GM18907 (cell line): ENCODE data around the gene SLC16A9.
"Not testable (repeated sequence)": the region's sequence is repeated elsewhere in the genome, so short reads cannot be mapped to it uniquely, and the experiment has no call there.

Source experiments
- ATAC-seq: cut with Tn5 transposase; IDR thresholded peaks from one replicate; pipeline ENCODE4 v1.9.1; 2021; ENCODE audit warnings: mild to moderate bottlenecking, moderate library complexity; ENCODE audit not compliant: unreplicated experiment

The SLC16A9 gene

GRCh38 chr10:59709395-59710125, at the start of gene SLC16A9:
SLC16A9 (minus strand) TSS chr10:59709850; CDS start chr10:59684291, 25,559 bp downstream.
- peak; percentile 95 for ATAC-seq

DNA sequence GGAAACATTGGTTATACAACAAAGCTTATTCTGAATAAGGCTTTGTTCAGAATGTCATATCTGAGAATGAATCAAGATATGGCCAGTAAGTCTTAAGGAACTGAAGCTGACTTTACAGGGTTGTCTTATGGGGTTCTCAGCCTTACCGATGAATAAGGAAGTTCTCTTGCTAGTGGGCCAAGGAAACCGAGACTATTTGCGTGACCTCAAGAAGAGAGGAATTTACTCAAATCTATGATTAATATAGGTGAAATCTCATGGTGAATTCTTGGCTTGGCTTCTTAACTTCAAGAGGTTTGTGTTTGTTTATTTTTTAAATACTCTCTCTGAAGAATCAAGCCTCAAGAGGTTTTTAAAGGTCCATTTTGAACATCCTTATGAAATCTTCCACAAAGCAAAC, 48.3 kb upstream of the SLC16A9 start:
- no peak for ATAC-seq

DNA sequence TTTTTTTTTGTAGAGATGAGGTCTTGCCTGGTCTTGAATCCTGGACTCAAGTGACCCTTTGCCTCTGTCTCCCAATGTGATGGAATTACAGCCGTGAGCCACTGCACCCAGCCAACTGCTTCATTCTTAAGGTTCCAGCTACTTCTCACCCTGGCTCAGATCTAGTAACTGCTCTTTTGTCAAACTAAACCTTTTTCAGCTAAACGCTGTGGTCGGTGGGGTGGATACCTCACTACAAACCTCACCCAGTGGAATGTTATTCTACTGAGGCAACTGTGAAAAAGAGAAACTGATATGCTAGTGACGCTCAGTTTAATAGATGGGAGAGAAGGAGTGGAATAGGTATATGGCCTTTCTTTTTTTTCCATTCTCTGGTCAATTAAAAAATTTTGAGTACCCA, 45.3 kb upstream of the SLC16A9 start:
- no peak for ATAC-seq

DNA sequence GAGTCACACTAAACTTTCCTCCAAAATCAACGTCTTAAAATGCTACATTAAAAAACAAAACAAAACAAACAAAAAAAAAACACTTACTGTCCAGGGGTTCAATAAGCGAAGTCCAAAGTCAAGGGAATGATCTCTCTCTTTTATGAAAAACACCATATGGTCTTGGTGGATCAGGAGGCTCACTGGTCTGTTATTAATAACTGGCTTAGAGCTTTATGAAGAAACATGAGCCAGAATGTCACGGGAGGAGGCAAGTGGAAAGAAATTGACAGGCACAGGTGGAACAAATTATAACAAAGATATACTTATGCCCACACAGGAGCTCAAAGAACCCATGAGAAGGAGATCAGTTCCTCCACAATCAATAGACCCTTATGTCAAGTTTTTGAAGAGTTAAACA, 43.6 kb upstream of the SLC16A9 start, which contains the start of gene MRLN:
Gene MRLN (minus strand): TSS at position 189 of the 400 bp plus-strand sequence.
- no peak for ATAC-seq

GRCh38 chr10:59752278-59752940, 42.8 kb upstream of the SLC16A9 start:
- no peak for ATAC-seq

GRCh38 chr10:59750155-59750945, 40.7 kb upstream of the SLC16A9 start:
- ATAC-seq: no peak

DNA sequence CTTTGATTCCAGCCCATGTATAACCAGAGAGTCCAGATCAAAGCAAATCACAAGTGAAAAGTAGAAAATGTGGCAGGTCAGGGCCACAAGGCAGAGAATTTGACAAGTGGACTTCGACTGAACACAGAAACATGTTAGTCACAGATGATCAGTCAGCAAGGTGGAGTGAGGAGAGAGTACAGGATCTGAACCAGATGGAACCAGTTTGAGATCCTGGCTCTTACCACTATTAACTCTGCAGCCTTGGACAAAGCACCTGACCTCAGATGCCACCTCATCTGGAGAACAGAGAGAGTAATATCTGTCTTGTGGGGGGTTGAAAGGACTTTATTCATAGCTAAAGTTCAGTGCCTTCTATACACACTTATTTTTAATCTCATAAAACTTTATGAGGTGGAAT, 39.2 kb upstream of the SLC16A9 start:
- ATAC-seq: peak; percentile 80

GRCh38 chr10:59745163-59745650, 35.6 kb upstream of the SLC16A9 start:
- no peak for ATAC-seq

- not testable (repeated sequence) for ATAC-seq
These were observed 35.1 kb upstream of the SLC16A9 start for GRCh38 chr10:59744762-59745161.

DNA sequence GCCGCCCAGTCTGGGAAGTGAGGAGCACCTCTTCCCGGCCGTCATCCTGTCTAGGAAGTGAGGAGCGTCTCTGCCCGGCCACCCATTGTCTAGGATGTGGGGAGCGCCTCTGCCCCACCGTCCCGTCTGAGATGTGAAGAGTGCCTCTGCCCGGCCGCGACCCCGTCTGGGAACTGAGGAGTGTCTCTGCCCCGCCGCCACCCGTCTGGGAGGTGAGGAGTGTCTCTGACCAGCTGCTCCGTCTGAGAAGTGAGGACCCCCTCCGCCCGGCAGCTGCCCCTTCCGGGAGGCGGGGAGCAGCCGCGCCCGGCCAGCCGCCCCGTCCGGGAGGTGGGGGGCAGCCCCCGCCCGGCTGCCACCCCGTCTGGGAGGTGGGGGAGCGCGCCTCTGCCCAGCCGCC, 34.5 kb upstream of the SLC16A9 start:
- ATAC-seq: not testable (repeated sequence)

- ATAC-seq: no peak
These were observed 31.9 kb upstream of the SLC16A9 start for GRCh38 chr10:59741583-59741982.

- no peak for ATAC-seq
These were observed 31.4 kb upstream of the SLC16A9 start for GRCh38 chr10:59741048-59741447.

DNA sequence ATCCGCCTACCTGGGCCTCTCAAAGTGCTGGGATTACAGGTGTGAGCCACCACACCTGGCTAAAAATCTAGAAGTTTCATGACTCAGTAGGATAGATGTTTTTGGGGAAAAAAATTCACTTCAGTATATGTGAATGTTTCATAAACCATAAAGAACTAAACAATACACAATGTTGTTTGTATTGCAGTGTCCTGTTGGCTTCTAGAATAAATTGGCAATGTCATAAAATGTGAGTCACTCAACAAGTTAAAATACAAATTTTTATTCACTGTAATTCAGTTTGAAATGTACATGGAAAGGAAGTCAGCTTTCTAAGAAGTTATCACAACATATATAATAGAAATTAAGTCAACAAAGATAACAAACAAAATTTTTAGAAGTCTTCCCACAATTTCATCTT, 27.1 kb upstream of the SLC16A9 start:
- no peak for ATAC-seq

DNA sequence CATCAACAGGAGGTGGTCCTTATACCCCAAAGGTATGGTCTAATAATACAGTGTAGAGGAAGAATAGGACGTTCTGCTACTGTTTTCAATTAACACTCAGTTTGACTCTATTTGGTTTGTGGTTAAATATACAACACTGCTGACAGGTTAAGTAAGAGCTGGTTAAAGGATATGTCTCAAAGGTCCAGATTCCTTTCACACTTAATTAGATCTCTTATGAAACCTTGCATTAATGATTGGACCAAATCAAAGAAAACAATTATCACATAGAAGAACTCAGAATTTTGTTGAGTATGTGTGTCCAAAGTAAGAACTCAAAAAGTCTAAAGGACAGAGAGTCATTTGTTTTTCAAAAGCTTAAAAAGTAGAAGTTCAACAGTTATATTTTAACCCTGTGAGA, 25.6 kb upstream of the SLC16A9 start:
- ATAC-seq: no peak

- no peak for ATAC-seq
These were observed 24.4 kb upstream of the SLC16A9 start for GRCh38 chr10:59734014-59734462.

GRCh38 chr10:59733321-59734013, 23.8 kb upstream of the SLC16A9 start:
- ATAC-seq: not testable (repeated sequence)

DNA sequence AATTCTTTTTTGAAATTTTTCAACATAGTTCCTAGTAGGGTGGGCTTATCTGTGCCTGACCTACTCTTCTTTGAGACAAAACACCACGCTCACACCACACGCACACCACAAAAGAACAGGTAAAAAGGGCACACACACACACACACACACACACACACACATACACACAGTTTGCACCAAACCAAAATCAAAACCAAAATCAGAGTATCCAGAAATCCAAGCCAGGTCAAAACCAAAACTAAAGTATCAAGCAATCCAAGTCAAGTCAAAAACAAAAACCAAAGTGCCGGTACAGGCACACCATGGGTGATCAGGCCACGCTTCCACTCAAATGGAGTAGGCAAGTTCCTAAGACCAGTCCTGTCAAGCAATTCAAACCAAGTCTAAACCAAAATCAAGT, 23.2 kb upstream of the SLC16A9 start:
- ATAC-seq: not testable (repeated sequence)

GRCh38 chr10:59729167-59729566, 19.5 kb upstream of the SLC16A9 start:
- not testable (repeated sequence) for ATAC-seq

DNA sequence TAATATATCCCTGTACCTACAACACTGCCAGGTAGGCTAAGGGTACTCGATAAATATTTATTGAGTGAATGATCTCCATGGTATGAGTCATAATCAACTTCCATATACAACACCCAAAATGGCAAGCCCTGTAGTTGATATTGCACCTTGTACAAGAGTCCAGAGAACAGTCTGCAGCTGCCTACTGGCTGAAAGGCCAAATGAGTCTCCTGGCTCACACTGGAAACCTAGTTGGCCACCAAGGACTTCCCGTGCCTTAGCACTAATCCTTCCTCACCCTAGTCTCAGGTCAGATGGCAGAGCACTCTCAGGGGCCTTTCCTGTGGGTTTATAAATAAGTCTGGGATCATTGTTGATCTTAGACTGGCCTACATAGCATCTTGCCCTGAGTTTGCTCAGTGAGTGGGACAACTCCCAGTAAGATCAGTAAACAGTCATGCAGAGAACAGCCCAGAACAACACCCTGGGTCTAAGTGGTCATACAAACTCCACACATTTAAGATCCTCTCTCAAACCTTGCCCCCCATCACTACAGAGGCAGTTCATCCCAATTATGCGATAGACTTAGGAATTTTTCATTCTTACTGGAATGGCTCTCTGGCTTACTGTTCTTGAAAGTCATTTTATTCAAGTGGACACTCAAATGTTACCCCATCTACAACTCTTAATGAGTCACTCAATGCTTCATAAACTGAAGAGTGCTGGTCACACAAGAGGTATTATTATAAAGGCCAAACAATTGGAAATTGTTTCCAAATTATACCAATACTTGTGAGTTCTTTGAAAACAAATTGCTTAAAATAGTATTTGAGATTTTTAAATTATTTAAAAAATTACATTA, 14.7 kb upstream of the SLC16A9 start:
- no peak for ATAC-seq

- no peak for ATAC-seq
These were observed 10.7 kb upstream of the SLC16A9 start for GRCh38 chr10:59720377-59720776.
